Neural crest cell (in vitro differentiated cells): ENCODE results near the gene GRM4. TPM values are rescaled to one million over a fixed set of nuclear protein-coding genes. Genes with fewer than 3 reads are reported as not detected.

ENCODE experiments used
- DNase-seq: peaks from one replicate; pipeline ENCODE4 v3.0.0; 2021; ENCODE audit warnings: low read depth, mixed read lengths, low spot score
- H3K27ac Mint-ChIP-seq: one replicate; pipeline ENCODE4 v1.8.0; 2021; ENCODE audit warnings: mild to moderate bottlenecking, mixed read lengths; ENCODE audit not compliant: unreplicated experiment
- H3K27me3 Mint-ChIP-seq: 2 replicates; pipeline ENCODE4 v1.8.0; 2021; ENCODE audit warnings: low read depth, mild to moderate bottlenecking, mixed read lengths
- H3K36me3 Mint-ChIP-seq: 2 replicates; pipeline ENCODE4 v1.8.0; 2021; ENCODE audit warnings: low read depth, mild to moderate bottlenecking, mixed read lengths
- H3K4me1 Mint-ChIP-seq: 2 replicates; pipeline ENCODE4 v1.8.0; 2021; ENCODE audit warnings: mixed read lengths
- H3K4me3 Mint-ChIP-seq: one replicate; pipeline ENCODE4 v1.8.0; 2021; ENCODE audit warnings: mild to moderate bottlenecking, mixed read lengths
- H3K9me3 Mint-ChIP-seq: 2 replicates; pipeline ENCODE4 v1.8.0; 2021; ENCODE audit warnings: mixed read lengths
- total RNA-seq: library from RNA; stranded (reverse); gene quantifications from 2 replicates; pipeline ENCODE4 v1.2.1, GENCODE V29; 2021
- TF ChIP-seq, protein P1 (sequence below): fragments of 200-600 bp; sonication (generic); conservative IDR thresholded peaks from 2 replicates; pipeline ENCODE4 v1.5.0; 2021; ENCODE audit warnings: antibody characterized with exemption, mild to moderate bottlenecking

The GRM4 gene
- total RNA-seq, 1 donor from 2014 or later, result not detected

DNA sequence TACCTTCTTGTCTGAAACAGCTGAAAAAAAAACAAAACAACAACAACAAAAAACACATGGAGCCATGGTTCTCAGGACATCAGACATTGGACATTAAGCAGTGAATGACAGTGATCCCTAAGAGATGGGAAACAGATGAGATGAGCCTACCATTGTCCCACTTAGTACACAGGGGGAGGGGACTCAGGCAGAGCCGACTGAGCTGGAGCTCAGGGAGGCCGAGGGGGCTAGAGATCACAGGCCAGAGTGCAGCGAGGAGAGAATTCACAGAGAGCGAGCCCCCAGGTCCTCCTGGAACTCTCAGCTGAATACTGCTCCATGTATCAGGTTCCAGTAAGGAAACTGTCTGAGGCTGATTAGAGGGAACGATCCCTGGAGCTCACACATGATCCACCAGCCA lies 134.6 kb downstream of the GRM4 start:
- no peak for DNase-seq
- H3K27ac Mint-ChIP-seq, result no peak overlapping the region
- no peaks in the 10 kb centered on the region for H3K27me3 Mint-ChIP-seq
- TF ChIP-seq, protein P1, sequence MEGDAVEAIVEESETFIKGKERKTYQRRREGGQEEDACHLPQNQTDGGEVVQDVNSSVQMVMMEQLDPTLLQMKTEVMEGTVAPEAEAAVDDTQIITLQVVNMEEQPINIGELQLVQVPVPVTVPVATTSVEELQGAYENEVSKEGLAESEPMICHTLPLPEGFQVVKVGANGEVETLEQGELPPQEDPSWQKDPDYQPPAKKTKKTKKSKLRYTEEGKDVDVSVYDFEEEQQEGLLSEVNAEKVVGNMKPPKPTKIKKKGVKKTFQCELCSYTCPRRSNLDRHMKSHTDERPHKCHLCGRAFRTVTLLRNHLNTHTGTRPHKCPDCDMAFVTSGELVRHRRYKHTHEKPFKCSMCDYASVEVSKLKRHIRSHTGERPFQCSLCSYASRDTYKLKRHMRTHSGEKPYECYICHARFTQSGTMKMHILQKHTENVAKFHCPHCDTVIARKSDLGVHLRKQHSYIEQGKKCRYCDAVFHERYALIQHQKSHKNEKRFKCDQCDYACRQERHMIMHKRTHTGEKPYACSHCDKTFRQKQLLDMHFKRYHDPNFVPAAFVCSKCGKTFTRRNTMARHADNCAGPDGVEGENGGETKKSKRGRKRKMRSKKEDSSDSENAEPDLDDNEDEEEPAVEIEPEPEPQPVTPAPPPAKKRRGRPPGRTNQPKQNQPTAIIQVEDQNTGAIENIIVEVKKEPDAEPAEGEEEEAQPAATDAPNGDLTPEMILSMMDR, result no peak
- H3K36me3 Mint-ChIP-seq, result no peaks in the 10 kb centered on the region
- H3K9me3 Mint-ChIP-seq, result peaks cover 7% of the 10 kb centered on the region
- H3K4me1 Mint-ChIP-seq, result peaks cover 20% of the 10 kb centered on the region
- no peak overlapping the region for H3K4me3 Mint-ChIP-seq

DNA sequence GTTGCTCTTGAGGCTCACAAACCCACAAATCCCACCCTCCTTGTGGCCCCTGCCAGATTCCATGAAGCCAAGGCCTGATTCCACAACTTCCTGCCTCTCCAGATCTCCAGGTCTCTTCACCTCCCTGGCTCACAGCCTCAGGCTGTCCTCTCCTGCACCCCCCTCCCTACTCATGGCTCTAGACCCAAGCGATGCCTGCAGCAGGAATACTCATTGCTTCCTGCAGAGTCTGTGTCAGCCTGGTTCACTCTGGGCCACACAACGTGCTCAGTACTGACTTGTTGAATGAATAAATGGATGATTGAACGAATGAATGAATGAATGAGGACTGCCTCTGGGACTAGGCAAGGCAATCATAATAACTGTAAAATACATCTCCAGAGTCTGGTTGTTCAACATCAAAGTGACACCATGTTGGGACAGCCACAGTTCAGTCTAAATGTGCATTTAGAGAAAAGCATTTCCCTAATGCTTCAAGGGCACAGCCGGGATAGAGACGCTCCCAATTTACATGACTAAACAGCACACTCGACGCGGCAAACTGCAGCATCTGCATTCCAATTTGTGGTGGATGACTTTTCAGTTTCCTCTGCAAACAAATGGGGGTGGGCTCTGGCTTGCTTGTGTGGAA lies 139.9 kb downstream of the GRM4 start:
- TF ChIP-seq, protein P1, result no peak
- Mint-ChIP-seq H3K27me3 (peaks cover 3% of the 10 kb centered on the region), H3K27ac (no peak overlapping the region), H3K36me3 (no peaks in the 10 kb centered on the region), H3K4me1 (peaks cover 18% of the 10 kb centered on the region), H3K4me3 (no peak overlapping the region), H3K9me3 (peaks cover 7% of the 10 kb centered on the region)
- DNase-seq, result no peak

DNA sequence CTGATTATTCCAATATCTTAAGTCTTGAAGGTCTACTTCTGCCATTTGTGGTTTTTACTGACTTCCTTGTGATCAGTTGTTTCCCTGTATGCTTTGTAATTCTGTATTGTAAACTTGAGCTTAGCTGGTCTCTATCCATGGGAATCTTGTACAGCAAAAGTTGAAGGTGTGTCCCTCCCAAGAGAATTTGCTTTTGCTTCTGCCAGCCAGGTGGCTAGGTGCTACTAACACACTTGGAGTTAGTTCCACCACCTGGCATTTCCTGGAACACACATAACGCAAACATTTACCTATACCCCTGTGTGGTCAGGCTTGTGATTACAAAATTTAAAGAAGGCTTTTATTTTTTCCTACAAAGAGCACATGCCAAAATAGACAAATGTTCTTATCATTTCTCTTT lies 141.2 kb downstream of the GRM4 start:
- peaks cover 3% of the 10 kb centered on the region for H3K27me3 Mint-ChIP-seq
- DNase-seq, result no peak
- H3K4me1 Mint-ChIP-seq, result peaks cover 14% of the 10 kb centered on the region
- H3K9me3 Mint-ChIP-seq, result peaks cover 7% of the 10 kb centered on the region
- H3K4me3 Mint-ChIP-seq, result no peak overlapping the region
- H3K27ac Mint-ChIP-seq, result no peak overlapping the region
- TF ChIP-seq, protein P1, result no peak
- H3K36me3 Mint-ChIP-seq, result no peaks in the 10 kb centered on the region

DNA sequence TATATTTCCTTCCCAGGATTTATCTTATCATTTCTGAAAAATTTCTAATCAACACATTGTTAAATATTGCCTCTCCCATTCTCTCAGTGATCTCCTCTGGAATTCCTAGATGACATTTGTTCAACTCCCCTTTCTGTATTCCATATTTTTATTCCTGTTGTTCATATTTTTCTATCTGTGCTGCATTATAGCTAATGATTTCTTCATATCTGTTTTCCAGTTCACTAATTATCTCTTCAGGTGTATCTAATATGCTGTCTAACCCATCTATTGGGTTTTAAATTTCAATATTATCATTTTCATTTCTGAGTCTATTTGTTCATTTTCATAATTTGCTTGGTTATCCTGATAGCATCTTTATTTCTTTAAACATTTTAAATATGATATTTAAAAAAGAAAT lies 141.9 kb downstream of the GRM4 start:
- TF ChIP-seq, protein P1, result no peak
- peaks cover 14% of the 10 kb centered on the region for H3K4me1 Mint-ChIP-seq
- peaks cover 7% of the 10 kb centered on the region for H3K9me3 Mint-ChIP-seq
- no peak overlapping the region for H3K27ac Mint-ChIP-seq
- peaks cover 3% of the 10 kb centered on the region for H3K27me3 Mint-ChIP-seq
- no peaks in the 10 kb centered on the region for H3K36me3 Mint-ChIP-seq
- DNase-seq, result no peak
- H3K4me3 Mint-ChIP-seq, result no peak overlapping the region

DNA sequence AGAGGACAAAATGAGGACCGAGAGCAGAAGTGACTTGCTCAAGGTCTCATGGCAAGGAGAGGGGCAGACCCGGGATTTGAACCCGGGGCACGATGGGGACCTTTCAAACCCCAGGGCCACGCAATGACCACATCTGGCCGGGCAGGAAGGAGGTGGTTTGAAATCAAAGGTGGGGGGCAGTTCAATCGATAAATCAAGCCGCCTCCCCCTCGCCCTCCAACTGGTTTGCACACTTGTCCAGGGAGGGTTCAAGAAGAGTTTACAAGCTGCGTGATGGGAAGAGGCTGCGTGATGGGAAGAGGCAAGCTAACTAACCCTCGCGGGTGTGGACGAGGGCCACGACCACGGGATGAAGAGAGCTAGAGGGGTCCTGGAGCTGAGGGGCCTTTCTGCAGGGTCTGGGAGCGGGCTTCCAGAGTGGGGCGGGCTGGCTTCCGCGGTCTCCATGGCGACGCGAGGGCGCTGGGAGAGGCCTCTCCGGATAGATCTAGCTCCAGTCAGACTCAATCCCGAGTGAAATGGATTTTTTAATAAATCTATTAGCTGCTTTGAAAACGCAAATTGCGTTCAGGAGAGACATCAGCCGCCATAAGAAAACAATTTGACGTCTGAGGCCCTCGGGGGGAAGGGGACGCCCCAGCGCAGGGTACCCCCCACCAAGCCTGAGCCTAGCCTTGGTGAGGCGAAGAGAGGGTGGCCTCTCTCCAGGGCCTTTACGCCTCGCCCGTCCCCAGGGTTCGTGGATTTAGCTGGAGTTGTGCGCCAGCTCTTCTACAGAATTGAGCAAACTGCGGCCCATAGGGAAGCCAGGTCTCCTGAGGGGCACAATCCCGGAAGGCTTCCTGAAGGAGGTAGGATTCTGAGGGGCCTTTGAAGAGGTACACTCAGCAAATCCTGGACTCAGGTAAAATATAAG lies 143.9 kb downstream of the GRM4 start:
- Mint-ChIP-seq H3K36me3 (no peaks in the 10 kb centered on the region), H3K9me3 (peaks cover 6% of the 10 kb centered on the region), H3K4me1 (peaks cover 14% of the 10 kb centered on the region), H3K27me3 (peaks cover 3% of the 10 kb centered on the region), H3K27ac (no peak overlapping the region), H3K4me3 (no peak overlapping the region)
- TF ChIP-seq, protein P1, result no peak
- DNase-seq, result no peak
